HepG2 (cell line): Measurements from ENCODE around the gene ALPI. TPM values are rescaled to one million over a fixed set of nuclear protein-coding genes. Genes with fewer than 3 reads are reported as not detected.
"Not testable (repeated sequence)": the region's sequence is repeated elsewhere in the genome, so short reads cannot be mapped to it uniquely, and the experiment has no call there.

Experiments
- ATAC-seq: fragments of 200-7000 bp; cut with Tn5 transposase; 3 replicates; pipeline ENCODE4 v1.9.1; 2020; ENCODE audit warnings: mild to moderate bottlenecking, moderate library complexity
- BruUV-seq: library from RNA; stranded (reverse); fragments of 400-500 nt; replicated peaks from 2 replicates; lab custom pipeline; 2021; lab: Mats Ljungman, UMichigan
- CTCF ChIA-PET: fragments of 300-600 bp; formaldehyde crosslinking; extraction: SDS; loops from one replicate; lab custom pipeline; 2021; ENCODE audit warnings: low total read pairs, inconsistent platforms, low intra/inter-chr PET ratio; lab: Yijun Ruan, JAX
- POLR2A ChIA-PET: fragments of 350-600 bp; sonication (Branson Sonifier 250); formaldehyde crosslinking; loops from one replicate; lab custom pipeline; 2020; ENCODE audit warnings: antibody characterized with exemption, inconsistent platforms; lab: Yijun Ruan, JAX
- DNase-seq: peaks from one replicate; pipeline ENCODE4 v3.0.0-alpha.2; 2015; ENCODE audit warnings: low spot score
- FAIRE-seq: peaks from 3 replicates; lab custom pipeline; 2011; peaks lifted over from hg19 to GRCh38; lab: Jason Lieb, UNC
- H2AFZ ChIP-seq: one replicate; pipeline ENCODE4 v1.6.1; 2011; ENCODE audit warnings: low read length, inconsistent platforms
- H3K27ac ChIP-seq: fragments of 300-600 bp; 3 replicates; pipeline ENCODE4 v1.8.0; 2011; ENCODE audit warnings: mixed run types, mild to moderate bottlenecking, mixed read lengths, low read length, inconsistent platforms; ENCODE audit not compliant: insufficient read depth; ENCODE audit errors: extremely low read length
- H3K27me3 ChIP-seq, 2 experiments: fragments of 200-600 bp in 1 of 2; 2 replicates in 1 of 2; 3 replicates in 1 of 2; pipeline versions ENCODE4 v1.6.0 to v1.8.0; 2011; ENCODE audit warnings: low read length in 2 of 2, mild to moderate bottlenecking in 2 of 2, moderate library complexity in 2 of 2, inconsistent platforms in 1 of 2; ENCODE audit not compliant: insufficient read depth in 2 of 2, control insufficient read depth in 1 of 2
- H3K36me3 ChIP-seq, 2 experiments: fragments of 200-600 bp in 1 of 2; replicated peaks in 1 of 2; 2 replicates in 1 of 2; 3 replicates in 1 of 2; pipeline versions ENCODE4 v1.5.1 to v1.8.0; 2011; ENCODE audit warnings: low read length in 2 of 2, inconsistent platforms in 1 of 2; ENCODE audit not compliant: insufficient read depth in 2 of 2, control insufficient read depth in 1 of 2
- H3K4me1 ChIP-seq: 2 replicates; pipeline ENCODE4 v1.5.1; 2012; ENCODE audit warnings: low read length, inconsistent platforms; ENCODE audit not compliant: insufficient read depth
- H3K4me2 ChIP-seq: 2 replicates; pipeline ENCODE4 v1.6.0; 2011; ENCODE audit warnings: low read depth, low read length, inconsistent platforms
- H3K4me3 ChIP-seq, 3 experiments: fragments of 200-600 bp in 1 of 3; sonication (generic), shearing (Covaris generic) in 1 of 3; replicated peaks in 1 of 3; 2 replicates each; pipeline ENCODE4 v1.5.1; 2011 to 2016; ENCODE audit warnings: low read length in 3 of 3, inconsistent platforms in 2 of 3, low read depth in 2 of 3, mild to moderate bottlenecking in 2 of 3, control low read depth in 1 of 3, mixed read lengths in 1 of 3; ENCODE audit not compliant: insufficient read depth in 1 of 3
- H3K79me2 ChIP-seq: one replicate; pipeline ENCODE4 v1.6.1; 2011; ENCODE audit warnings: low read length, inconsistent platforms; ENCODE audit not compliant: insufficient read depth
- H3K9ac ChIP-seq: 2 replicates; pipeline ENCODE4 v1.6.0; 2011; ENCODE audit warnings: mild to moderate bottlenecking, low read depth, low read length, inconsistent platforms; ENCODE audit not compliant: insufficient read depth
- H3K9me3 ChIP-seq: 2 replicates; pipeline ENCODE4 v1.5.1; 2012; ENCODE audit warnings: mild to moderate bottlenecking, low read length
- H4K20me1 ChIP-seq: 2 replicates; pipeline ENCODE4 v1.6.0; 2011; ENCODE audit warnings: inconsistent platforms, mild to moderate bottlenecking, low read length, moderate library complexity; ENCODE audit not compliant: insufficient read depth
- ETV5 ChIP-seq: IDR thresholded peaks from 2 replicates; pipeline ENCODE4 v1.6.1; 2018; ENCODE audit warnings: missing biosample characterization, missing genetic modification reagents, inconsistent platforms, borderline replicate concordance
- GTF3A ChIP-seq: sonication (generic); formaldehyde crosslinking; conservative IDR thresholded peaks from 2 replicates; pipeline ENCODE4 v1.4.0; 2020; ENCODE audit warnings: mild to moderate bottlenecking, missing genetic modification reagents
- NCOA1 ChIP-seq: sonication (generic); formaldehyde crosslinking; IDR thresholded peaks from 2 replicates; pipeline ENCODE4 v1.9.0; 2021; ENCODE audit warnings: missing genetic modification reagents
- ONECUT2 ChIP-seq: sonication (generic); formaldehyde crosslinking; IDR thresholded peaks from 2 replicates; pipeline ENCODE4 v1.4.0; 2020; ENCODE audit warnings: missing genetic modification reagents
- RFX1 ChIP-seq: fragments of 450-650 bp; IDR thresholded peaks from 2 replicates; pipeline ENCODE4 v1.6.1; 2017
- SUZ12 ChIP-seq: fragments of 150-350 bp; IDR thresholded peaks from 2 replicates; pipeline ENCODE4 v1.6.1; 2014; ENCODE audit warnings: low read depth, low read length
- TBX2 ChIP-seq: sonication (generic); formaldehyde crosslinking; IDR thresholded peaks from 2 replicates; pipeline ENCODE4 v1.5.0; 2020; ENCODE audit warnings: missing genetic modification reagents, mild to moderate bottlenecking, borderline replicate concordance
- TMF1 ChIP-seq: sonication (generic); formaldehyde crosslinking; IDR thresholded peaks from 2 replicates; pipeline ENCODE4 v1.8.1; 2022; ENCODE audit warnings: low read depth, missing genetic modification reagents
- ZNF143 ChIP-seq: sonication (generic); formaldehyde crosslinking; IDR thresholded peaks from 2 replicates; pipeline ENCODE4 v1.4.0; 2020; ENCODE audit warnings: missing genetic modification reagents
- ZNF160 ChIP-seq: sonication (generic); formaldehyde crosslinking; IDR thresholded peaks from 2 replicates; pipeline ENCODE4 v1.8.0; 2022; ENCODE audit warnings: mild to moderate bottlenecking, inconsistent platforms, missing genetic modification reagents
- ZNF30 ChIP-seq: sonication (generic); formaldehyde crosslinking; IDR thresholded peaks from 2 replicates; pipeline ENCODE4 v1.5.0; 2020; ENCODE audit warnings: mild to moderate bottlenecking, missing genetic modification reagents
- ZNF337 ChIP-seq: sonication (generic); formaldehyde crosslinking; IDR thresholded peaks from 2 replicates; pipeline ENCODE4 v1.5.1; 2020; ENCODE audit warnings: missing genetic modification reagents, low read depth, mild to moderate bottlenecking, borderline replicate concordance
- ZNF34 ChIP-seq: sonication (generic); formaldehyde crosslinking; IDR thresholded peaks from 2 replicates; pipeline ENCODE4 v1.4.0; 2020; ENCODE audit warnings: mild to moderate bottlenecking, missing genetic modification reagents, borderline replicate concordance
- ZNF724P ChIP-seq: sonication (generic); formaldehyde crosslinking; IDR thresholded peaks from 2 replicates; pipeline ENCODE4 v1.8.0; 2022; ENCODE audit warnings: missing genetic modification reagents, borderline replicate concordance
- ZNF782 ChIP-seq: sonication (generic); formaldehyde crosslinking; IDR thresholded peaks from 2 replicates; pipeline ENCODE4 v1.4.0; 2020; ENCODE audit warnings: missing genetic modification reagents, mild to moderate bottlenecking, borderline replicate concordance
- WGBS: methylation state at CpG from one replicate; pipeline ENCODE4 v1.1.6; 2017; ENCODE audit warnings: low lambda C conversion rate; 5-methylcytosine and 5-hydroxymethylcytosine counted together
- in situ Hi-C: cut with HindIII; loops from 2 replicates; pipeline ENCODE4 v1.10.0; 2017; ENCODE audit warnings: low pct_unique_long_range_greater_than_20kb; ENCODE audit not compliant: extremely low pct_ligation_motif_present
- intact Hi-C: fragments of 100-400 bp; cut with micrococcal nuclease; formaldehyde crosslinking; loops from one replicate; pipeline ENCODE4 v1.10.0; 2022; ENCODE audit not compliant: unreplicated experiment
- polyA plus RNA-seq, 8 experiments: library from polyadenylated mRNA; depleted of rRNA in 3 of 8; stranded (reverse) in 7 of 8; unstranded in 1 of 8; fragments of >200 nt; fragmentation: Illumina TruSeq in 4 of 8; extraction: Trizol in 4 of 8; gene quantifications; 2 replicates each; pipeline versions ENCODE4 v1.2.1 to v1.2.3, GENCODE V29; 2011 to 2016; ENCODE audit warnings: low read depth in 4 of 8, missing spikeins in 1 of 8, mixed read lengths in 1 of 8; ENCODE audit not compliant: insufficient read depth in 1 of 8
- total RNA-seq, 5 experiments: library from RNA; depleted of rRNA; stranded (reverse); fragments of >200 nt; fragmentation: Illumina TruSeq; extraction: Trizol; gene quantifications; 2 replicates each; pipeline ENCODE4 v1.2.3, GENCODE V29; 2016; ENCODE audit warnings: low read depth in 1 of 5
- TF ChIP-seq, protein P1 (sequence below): sonication (generic); formaldehyde crosslinking; IDR thresholded peaks from 2 replicates; pipeline ENCODE4 v1.5.1; 2020; ENCODE audit warnings: missing genetic modification reagents, mild to moderate bottlenecking, borderline replicate concordance
- TF ChIP-seq, protein P2 (sequence below): sonication (generic); formaldehyde crosslinking; IDR thresholded peaks from 2 replicates; pipeline ENCODE4 v1.5.0; 2020; ENCODE audit warnings: missing genetic modification reagents, mild to moderate bottlenecking, borderline replicate concordance

The ALPI gene
- total and polyA plus RNA-seq, 2 of the 13 experiments (the other 11 are each of a cell fraction or from before 2014, with no cell fraction given) = not detected

DNA sequence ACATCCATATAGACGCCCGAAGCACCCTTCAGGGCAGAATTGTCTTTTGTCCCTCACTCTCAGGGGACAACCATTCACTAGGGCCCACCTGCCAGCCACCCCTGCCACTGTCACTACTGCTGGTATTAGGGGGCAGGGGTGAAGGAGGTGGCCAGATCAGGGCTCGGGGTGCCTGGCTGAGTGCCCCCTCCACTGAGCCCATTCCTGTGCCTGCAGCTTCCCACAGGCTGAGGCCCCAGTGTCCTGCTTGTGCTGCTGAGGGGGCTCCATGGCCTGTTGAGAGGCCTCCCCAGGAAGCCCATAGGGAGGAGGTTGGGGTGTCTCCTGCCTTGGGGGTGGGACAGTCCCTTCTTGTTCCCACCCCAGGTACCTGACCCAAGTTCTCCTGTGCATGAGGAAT, 4.3 kb upstream of the ALPI start:
- Histone ChIP-seq H3K27me3 (peaks cover 14 to 49% of the 10 kb centered on the region in 2 experiments), H3K4me1 (peaks cover 20% of the 10 kb centered on the region)
- H3K9ac ChIP-seq, POLR2A ChIA-PET, in situ Hi-C loops, H4K20me1 ChIP-seq, H3K4me3 ChIP-seq, H3K79me2 ChIP-seq, H3K4me2 ChIP-seq, BruUV-seq, ATAC-seq, intact Hi-C loops, CTCF ChIA-PET, H3K27ac ChIP-seq, H2AFZ ChIP-seq, DNase-seq, H3K9me3 ChIP-seq, H3K36me3 ChIP-seq, FAIRE-seq: not testable (repeated sequence)
- WGBS = 25% methylated on average over 3 of the region's 3 CpGs

DNA sequence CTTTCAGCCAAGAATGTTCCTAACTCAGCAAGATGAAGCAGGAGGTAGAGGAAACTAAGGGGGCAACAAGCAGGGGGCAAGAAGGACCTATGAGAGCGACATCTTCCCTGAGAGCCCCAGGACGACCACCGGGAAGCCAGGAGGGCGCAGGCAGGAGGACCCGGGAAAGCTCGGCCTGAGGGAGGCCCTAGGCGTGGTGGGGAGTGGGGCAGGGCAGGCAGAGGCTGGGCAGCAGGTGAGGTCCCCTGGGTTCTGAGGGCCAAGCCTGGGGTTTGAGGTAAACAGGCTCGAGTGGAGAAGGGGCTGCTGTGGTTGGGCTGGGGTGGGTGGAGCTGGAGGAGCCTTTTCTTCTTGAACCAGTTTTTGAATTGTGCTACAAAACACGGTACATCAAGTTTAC, 1.3 kb upstream of the ALPI start:
- no TSS peak for BruUV-seq
- 34% methylated on average over 9 of the region's 9 CpGs for WGBS
- ChIA-PET POLR2A (no interaction called here), CTCF (no interaction called here)
- H2AFZ ChIP-seq = no peak overlapping the region
- no peaks in the 10 kb centered on the region; the same call in 1 of the 2 replicates for H4K20me1 ChIP-seq
- no peaks in the 10 kb centered on the region for H3K79me2 ChIP-seq
- in situ Hi-C loops = loop anchor here (5.0 kb wide), 1 partner anchor 63 kb away; no protein-coding TSS in a partner anchor
- no peak overlapping the region for H3K4me3 ChIP-seq
- no peak for DNase-seq
- no peak overlapping the region for H3K27ac ChIP-seq
- TF ChIP-seq TMF1 (CRISPR knock-in tag) (no peak), TBX2 (CRISPR knock-in tag) (no peak), GTF3A (CRISPR knock-in tag) (no peak), ZNF143 (CRISPR knock-in tag) (no peak), ONECUT2 (CRISPR knock-in tag) (no peak), ZNF160 (CRISPR knock-in tag) (no peak), NCOA1 (CRISPR knock-in tag) (no peak), SUZ12 (no peak), RFX1 (no peak), ZNF782 (CRISPR knock-in tag) (no peak), ZNF724P (CRISPR knock-in tag) (no peak), ZNF34 (CRISPR knock-in tag) (no peak), ZNF337 (no peak), ZNF30 (CRISPR knock-in tag) (no peak), ETV5 (CRISPR knock-in tag) (no peak)
- TF ChIP-seq, protein P1, sequence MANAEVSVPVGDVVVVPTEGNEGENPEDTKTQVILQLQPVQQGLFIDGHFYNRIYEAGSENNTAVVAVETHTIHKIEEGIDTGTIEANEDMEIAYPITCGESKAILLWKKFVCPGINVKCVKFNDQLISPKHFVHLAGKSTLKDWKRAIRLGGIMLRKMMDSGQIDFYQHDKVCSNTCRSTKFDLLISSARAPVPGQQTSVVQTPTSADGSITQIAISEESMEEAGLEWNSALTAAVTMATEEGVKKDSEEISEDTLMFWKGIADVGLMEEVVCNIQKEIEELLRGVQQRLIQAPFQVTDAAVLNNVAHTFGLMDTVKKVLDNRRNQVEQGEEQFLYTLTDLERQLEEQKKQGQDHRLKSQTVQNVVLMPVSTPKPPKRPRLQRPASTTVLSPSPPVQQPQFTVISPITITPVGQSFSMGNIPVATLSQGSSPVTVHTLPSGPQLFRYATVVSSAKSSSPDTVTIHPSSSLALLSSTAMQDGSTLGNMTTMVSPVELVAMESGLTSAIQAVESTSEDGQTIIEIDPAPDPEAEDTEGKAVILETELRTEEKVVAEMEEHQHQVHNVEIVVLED (CRISPR knock-in tag) = no peak
- TF ChIP-seq, protein P2, sequence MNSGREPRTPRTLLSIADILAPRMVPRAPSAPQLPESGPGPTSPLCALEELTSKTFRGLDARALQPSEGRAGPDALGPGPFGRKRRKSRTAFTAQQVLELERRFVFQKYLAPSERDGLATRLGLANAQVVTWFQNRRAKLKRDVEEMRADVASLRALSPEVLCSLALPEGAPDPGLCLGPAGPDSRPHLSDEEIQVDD (CRISPR knock-in tag) = no peak
- intact Hi-C loops = no loop called here
- no peak for FAIRE-seq
- H3K4me1 ChIP-seq = 0 out of 2 replicates have a peak, but pooled peaks cover 7% of the 10 kb centered on the region
- no peaks in the 10 kb centered on the region for H3K9me3 ChIP-seq
- H3K27me3 ChIP-seq = peaks cover 11 to 68% of the 10 kb centered on the region in 2 experiments
- H3K4me2 ChIP-seq = no peak overlapping the region
- H3K9ac ChIP-seq = no peak overlapping the region
- H3K36me3 ChIP-seq = no peaks in the 10 kb centered on the region
- ATAC-seq = no peak
